Progenitor cell of endocrine pancreas (in vitro differentiated cells): ENCODE results near the gene CAMKMT. TPM values are rescaled to one million over a fixed set of nuclear protein-coding genes. Genes with fewer than 3 reads are reported as not detected.

Source experiments
- DNase-seq: peaks from one replicate; pipeline ENCODE4 v3.0.0; 2021; ENCODE audit warnings: low spot score; ENCODE audit not compliant: unreplicated experiment
- H3K27ac Mint-ChIP-seq: 2 replicates; pipeline ENCODE4 v1.8.0; 2021; ENCODE audit warnings: mild to moderate bottlenecking, moderate library complexity, mixed read lengths
- H3K27me3 Mint-ChIP-seq: 2 replicates; pipeline ENCODE4 v1.8.0; 2021; ENCODE audit warnings: mixed read lengths
- H3K36me3 Mint-ChIP-seq: 2 replicates; pipeline ENCODE4 v1.8.0; 2022; ENCODE audit warnings: mixed read lengths; ENCODE audit not compliant: insufficient read depth
- H3K4me1 Mint-ChIP-seq: 2 replicates; pipeline ENCODE4 v1.8.0; 2021; ENCODE audit warnings: low read depth, mixed read lengths
- H3K4me3 Mint-ChIP-seq: 2 replicates; pipeline ENCODE4 v1.8.0; 2021; ENCODE audit warnings: low read depth, mild to moderate bottlenecking, moderate library complexity, mixed read lengths
- H3K9me3 Mint-ChIP-seq: 2 replicates; pipeline ENCODE4 v1.8.0; 2021; ENCODE audit warnings: low read depth, mixed read lengths
- CTCF ChIP-seq: fragments of 200-600 bp; sonication (generic); IDR thresholded peaks from one replicate; pipeline ENCODE4 v1.5.0; 2021; ENCODE audit warnings: antibody characterized with exemption, mild to moderate bottlenecking; ENCODE audit not compliant: unreplicated experiment
- total RNA-seq: library from RNA; stranded (reverse); gene quantifications from 2 replicates; pipeline ENCODE4 v1.2.1, GENCODE V29; 2021

The CAMKMT gene
- total RNA-seq, 1 donor from 2014 or later = 20.3 TPM

DNA sequence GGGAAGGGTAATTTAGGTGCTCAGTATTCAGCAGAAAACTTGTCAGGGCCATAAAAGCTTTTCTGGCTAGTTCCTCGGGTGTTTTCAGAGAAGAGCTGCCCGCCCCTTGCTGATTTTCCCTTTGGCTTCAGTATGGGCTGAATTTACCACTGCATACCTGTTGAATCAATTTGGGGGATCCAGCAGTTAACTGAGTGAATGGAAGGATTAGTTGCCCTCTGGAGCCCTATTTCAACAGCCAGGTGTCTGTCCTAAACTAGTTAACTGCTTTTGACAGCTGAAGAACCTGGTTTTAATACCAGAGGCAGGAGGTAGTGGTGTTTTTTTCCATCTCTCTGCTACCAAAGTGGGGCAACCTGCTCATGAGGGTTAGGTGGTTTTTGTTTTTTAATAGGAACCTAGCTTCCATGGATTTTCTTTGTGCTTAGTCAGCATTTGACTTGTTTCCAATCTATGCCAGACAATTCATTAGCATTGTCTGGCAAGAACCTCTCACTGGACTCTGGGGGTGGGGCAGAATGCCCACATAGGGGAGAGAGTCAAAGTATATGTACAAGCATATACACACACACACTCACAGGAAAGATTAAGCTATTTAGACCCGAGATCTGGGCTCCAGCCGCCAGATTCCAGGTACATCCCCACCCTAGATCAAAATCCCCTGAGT, 413.2 kb downstream of the CAMKMT start:
- peaks cover 33% of the 10 kb centered on the region for H3K27me3 Mint-ChIP-seq
- H3K36me3 Mint-ChIP-seq = no peaks in the 10 kb centered on the region
- peaks cover 19% of the 10 kb centered on the region for H3K4me1 Mint-ChIP-seq
- TF ChIP-seq CTCF = no peak
- no peak overlapping the region for H3K4me3 Mint-ChIP-seq
- no peak overlapping the region for H3K27ac Mint-ChIP-seq
- no peak for DNase-seq
- no peaks in the 10 kb centered on the region for H3K9me3 Mint-ChIP-seq

DNA sequence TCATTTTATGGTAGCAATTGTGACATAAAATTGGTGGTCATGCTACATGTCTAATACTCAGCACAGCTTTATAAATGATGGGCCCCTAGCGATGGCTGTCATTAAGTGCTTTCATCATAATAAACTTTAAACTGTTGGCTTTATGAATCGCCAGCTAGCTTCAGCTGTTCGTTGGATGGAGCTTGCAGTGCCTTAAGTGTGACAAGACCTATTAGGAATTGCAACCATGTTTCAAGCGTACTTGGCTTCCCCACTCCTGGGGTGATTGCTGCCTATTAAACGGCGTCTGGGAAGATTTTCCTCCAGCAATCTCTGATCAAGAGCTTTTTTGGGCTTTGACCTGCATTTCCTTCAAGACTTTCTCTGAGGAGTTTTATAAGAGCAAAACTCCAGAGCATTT, 415.3 kb downstream of the CAMKMT start:
- H3K4me3 Mint-ChIP-seq = no peak overlapping the region
- no peak for TF ChIP-seq CTCF
- DNase-seq = no peak
- peaks cover 2% of the 10 kb centered on the region for H3K36me3 Mint-ChIP-seq
- H3K9me3 Mint-ChIP-seq = no peaks in the 10 kb centered on the region
- H3K4me1 Mint-ChIP-seq = peaks cover 19% of the 10 kb centered on the region
- no peak overlapping the region for H3K27ac Mint-ChIP-seq
- H3K27me3 Mint-ChIP-seq = peaks cover 24% of the 10 kb centered on the region

DNA sequence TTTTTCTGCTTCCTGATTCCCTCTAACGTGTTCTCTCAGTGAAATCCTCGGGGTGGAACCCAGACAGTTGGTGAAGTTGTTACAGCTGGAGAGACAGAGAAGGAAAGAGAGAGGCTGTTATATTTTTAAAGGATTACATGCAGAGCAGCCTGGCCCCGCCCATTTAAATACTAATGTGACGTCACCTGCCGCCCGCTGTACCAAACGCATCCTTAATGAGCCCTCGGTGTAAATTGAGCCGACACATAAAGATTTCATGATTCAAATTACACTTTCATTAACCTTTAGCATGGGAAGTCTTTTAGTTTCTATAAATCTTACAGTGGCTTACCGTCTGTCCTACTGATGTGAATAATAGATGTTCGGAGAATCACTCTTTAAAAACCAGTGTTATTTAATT, 415.8 kb downstream of the CAMKMT start:
- Mint-ChIP-seq H3K4me1 (peaks cover 18% of the 10 kb centered on the region), H3K27ac (no peak overlapping the region)

DNA sequence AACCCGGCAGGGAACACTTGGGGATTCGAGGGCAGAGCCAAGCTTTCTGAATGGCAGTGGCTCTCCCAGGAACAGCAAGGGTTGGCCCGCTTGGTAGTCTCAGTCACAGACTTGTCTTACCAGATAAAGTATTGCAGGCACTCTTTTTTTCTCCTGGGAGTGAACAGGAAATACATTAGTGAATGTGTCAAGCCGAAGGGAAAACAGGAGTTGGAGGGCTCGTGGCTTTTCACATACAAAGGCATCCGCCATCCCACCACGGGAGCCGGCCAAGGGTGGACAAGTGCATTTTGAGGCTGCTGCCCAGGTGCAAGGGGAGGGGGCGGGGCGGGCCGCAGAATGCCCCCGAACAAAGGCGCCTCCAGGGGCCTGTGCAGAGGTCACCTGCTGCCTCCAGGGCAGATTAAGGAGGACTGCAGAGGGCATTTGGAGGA, 416.5 kb downstream of the CAMKMT start:
- Mint-ChIP-seq H3K9me3 (peaks cover 4% of the 10 kb centered on the region), H3K27ac (no peak overlapping the region), H3K4me3 (no peak overlapping the region), H3K27me3 (peaks cover 24% of the 10 kb centered on the region), H3K4me1 (peaks cover 18% of the 10 kb centered on the region), H3K36me3 (peaks cover 2% of the 10 kb centered on the region)
- no peak for TF ChIP-seq CTCF
- no peak for DNase-seq

More for the DNA sequence above, 415.8 kb downstream of the CAMKMT start:
- no peak for DNase-seq
- Mint-ChIP-seq H3K27me3 (peaks cover 24% of the 10 kb centered on the region), H3K9me3 (peaks cover under 1% of the 10 kb centered on the region), H3K4me3 (no peak overlapping the region), H3K36me3 (peaks cover 2% of the 10 kb centered on the region)
- TF ChIP-seq CTCF = no peak

DNA sequence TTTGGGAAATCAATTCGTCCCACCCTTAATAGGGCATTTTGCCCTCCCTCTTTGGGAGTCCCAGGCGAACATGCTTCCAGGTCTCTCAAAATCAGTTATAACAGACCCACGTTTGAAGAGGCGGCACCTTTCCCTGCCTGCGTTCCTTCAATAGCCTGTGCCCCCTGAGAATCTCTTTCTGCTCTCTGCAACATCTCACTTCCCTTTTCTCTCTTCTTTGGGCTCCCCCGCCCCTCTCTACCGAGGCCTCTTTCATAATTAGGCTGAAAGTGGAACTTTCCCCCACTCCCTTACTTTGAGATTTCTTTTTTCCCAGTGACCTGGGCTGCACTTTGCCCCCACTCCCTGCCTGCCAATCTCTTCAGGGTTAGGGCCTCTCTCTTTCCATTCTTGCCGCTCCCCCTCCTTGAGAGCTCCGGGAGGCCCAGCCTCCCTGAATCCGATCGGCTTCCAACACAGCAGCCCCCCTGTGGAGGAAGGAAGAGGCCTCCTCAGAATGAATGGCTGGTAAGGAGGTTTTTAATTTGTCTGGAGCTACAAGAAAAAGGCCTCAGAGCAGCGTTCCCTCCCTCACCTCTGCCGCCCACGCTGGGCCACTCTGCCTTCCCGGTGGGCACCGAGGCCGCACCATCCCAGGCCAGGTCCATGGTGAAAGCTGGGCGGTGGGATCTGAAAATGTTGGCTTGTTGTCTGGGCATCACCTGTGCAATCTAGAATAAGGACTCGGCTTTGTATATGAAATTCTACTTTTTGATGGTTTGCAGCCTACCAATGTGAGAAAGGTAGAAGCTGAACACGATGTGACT, 417.1 kb downstream of the CAMKMT start:
- Mint-ChIP-seq H3K27me3 (peaks cover 24% of the 10 kb centered on the region), H3K4me3 (peak overlapping the region; percentile 46), H3K9me3 (peaks cover 4% of the 10 kb centered on the region), H3K36me3 (peaks cover 2% of the 10 kb centered on the region), H3K27ac (no peak overlapping the region), H3K4me1 (peaks cover 18% of the 10 kb centered on the region)
- no peak for TF ChIP-seq CTCF
- DNase-seq = no peak
